HepG2 (cell line): Measurements from ENCODE around the gene MPST.

Experiments
- CTCF ChIP-seq: sonication (generic); formaldehyde crosslinking; IDR thresholded peaks from 2 replicates; pipeline ENCODE4 v1.5.0; 2020; ENCODE audit warnings: mild to moderate bottlenecking, missing genetic modification reagents, moderate library complexity
- EZH2 ChIP-seq: conservative IDR thresholded peaks from 2 replicates; pipeline ENCODE4 v1.6.1; 2012; ENCODE audit warnings: mild to moderate bottlenecking, low read depth, low read length, moderate library complexity
- FOXJ3 ChIP-seq: sonication (generic); formaldehyde crosslinking; IDR thresholded peaks from 2 replicates; pipeline ENCODE4 v1.4.0; 2020; ENCODE audit warnings: missing genetic modification reagents, mild to moderate bottlenecking, borderline replicate concordance
- FOXK2 ChIP-seq: fragments of 450-650 bp; IDR thresholded peaks from 2 replicates; pipeline ENCODE4 v1.6.1; 2016
- IKZF1 ChIP-seq: fragments of 450-650 bp; IDR thresholded peaks from 2 replicates; pipeline ENCODE4 v1.7.1; 2016
- JUNB ChIP-seq: sonication (generic); formaldehyde crosslinking; IDR thresholded peaks from 2 replicates; pipeline ENCODE4 v1.8.0; 2022; ENCODE audit warnings: missing genetic modification reagents, mild to moderate bottlenecking, borderline replicate concordance
- SMARCE1 ChIP-seq: fragments of 450-650 bp; IDR thresholded peaks from 2 replicates; pipeline ENCODE4 v1.6.1; 2017; ENCODE audit warnings: borderline replicate concordance
- ZNF558 ChIP-seq: sonication (generic); formaldehyde crosslinking; IDR thresholded peaks from 2 replicates; pipeline ENCODE4 v1.9.0; 2022; ENCODE audit warnings: mild to moderate bottlenecking, missing genetic modification reagents, borderline replicate concordance
- TF ChIP-seq, protein P1 (sequence below): sonication (generic); formaldehyde crosslinking; IDR thresholded peaks from 2 replicates; pipeline ENCODE4 v1.4.0; 2020; ENCODE audit warnings: missing genetic modification reagents, mild to moderate bottlenecking, borderline replicate concordance
- TF ChIP-seq, protein P2 (sequence below): IDR thresholded peaks from 2 replicates; pipeline ENCODE4 v1.6.1; 2016; ENCODE audit warnings: low read depth, borderline replicate concordance
- TF ChIP-seq, protein P3 (sequence below): sonication (generic); formaldehyde crosslinking; IDR thresholded peaks from 2 replicates; pipeline ENCODE4 v1.9.0; 2022; ENCODE audit warnings: low read depth, missing genetic modification reagents

- TF ChIP-seq ZNF558 (CRISPR knock-in tag): no peak
- TF ChIP-seq, protein P1, sequence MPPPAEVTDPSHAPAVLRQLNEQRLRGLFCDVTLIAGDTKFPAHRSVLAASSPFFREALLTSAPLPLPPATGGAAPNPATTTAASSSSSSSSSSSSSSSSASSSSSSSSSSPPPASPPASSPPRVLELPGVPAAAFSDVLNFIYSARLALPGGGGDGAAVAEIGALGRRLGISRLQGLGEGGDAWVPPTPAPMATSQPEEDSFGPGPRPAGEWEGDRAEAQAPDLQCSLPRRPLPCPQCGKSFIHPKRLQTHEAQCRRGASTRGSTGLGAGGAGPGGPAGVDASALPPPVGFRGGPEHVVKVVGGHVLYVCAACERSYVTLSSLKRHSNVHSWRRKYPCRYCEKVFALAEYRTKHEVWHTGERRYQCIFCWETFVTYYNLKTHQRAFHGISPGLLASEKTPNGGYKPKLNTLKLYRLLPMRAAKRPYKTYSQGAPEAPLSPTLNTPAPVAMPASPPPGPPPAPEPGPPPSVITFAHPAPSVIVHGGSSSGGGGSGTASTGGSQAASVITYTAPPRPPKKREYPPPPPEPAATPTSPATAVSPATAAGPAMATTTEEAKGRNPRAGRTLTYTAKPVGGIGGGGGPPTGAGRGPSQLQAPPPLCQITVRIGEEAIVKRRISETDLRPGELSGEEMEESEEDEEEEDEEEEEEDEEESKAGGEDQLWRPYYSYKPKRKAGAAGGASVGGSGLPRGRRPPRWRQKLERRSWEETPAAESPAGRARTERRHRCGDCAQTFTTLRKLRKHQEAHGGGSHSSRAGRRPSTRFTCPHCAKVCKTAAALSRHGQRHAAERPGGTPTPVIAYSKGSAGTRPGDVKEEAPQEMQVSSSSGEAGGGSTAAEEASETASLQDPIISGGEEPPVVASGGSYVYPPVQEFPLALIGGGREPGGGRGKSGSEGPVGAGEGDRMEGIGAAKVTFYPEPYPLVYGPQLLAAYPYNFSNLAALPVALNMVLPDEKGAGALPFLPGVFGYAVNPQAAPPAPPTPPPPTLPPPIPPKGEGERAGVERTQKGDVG (CRISPR knock-in tag): no peak
- no peak for TF ChIP-seq EZH2
- TF ChIP-seq, protein P2, sequence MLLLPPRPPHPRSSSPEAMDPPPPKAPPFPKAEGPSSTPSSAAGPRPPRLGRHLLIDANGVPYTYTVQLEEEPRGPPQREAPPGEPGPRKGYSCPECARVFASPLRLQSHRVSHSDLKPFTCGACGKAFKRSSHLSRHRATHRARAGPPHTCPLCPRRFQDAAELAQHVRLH (CRISPR knock-in tag): no peak
- no peak for TF ChIP-seq FOXJ3 (CRISPR knock-in tag)
- TF ChIP-seq, protein P3, sequence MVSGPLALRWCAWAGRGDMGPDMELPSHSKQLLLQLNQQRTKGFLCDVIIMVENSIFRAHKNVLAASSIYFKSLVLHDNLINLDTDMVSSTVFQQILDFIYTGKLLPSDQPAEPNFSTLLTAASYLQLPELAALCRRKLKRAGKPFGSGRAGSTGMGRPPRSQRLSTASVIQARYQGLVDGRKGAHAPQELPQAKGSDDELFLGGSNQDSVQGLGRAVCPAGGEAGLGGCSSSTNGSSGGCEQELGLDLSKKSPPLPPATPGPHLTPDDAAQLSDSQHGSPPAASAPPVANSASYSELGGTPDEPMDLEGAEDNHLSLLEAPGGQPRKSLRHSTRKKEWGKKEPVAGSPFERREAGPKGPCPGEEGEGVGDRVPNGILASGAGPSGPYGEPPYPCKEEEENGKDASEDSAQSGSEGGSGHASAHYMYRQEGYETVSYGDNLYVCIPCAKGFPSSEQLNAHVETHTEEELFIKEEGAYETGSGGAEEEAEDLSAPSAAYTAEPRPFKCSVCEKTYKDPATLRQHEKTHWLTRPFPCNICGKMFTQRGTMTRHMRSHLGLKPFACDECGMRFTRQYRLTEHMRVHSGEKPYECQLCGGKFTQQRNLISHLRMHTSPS: no peak
- TF ChIP-seq JUNB (CRISPR knock-in tag): no peak
- TF ChIP-seq SMARCE1: no peak
- TF ChIP-seq FOXK2: no peak
- no peak for TF ChIP-seq CTCF (CRISPR knock-in tag)
- no peak for TF ChIP-seq IKZF1
Observed at GRCh38 chr22:36990457-36990856, 29.1 kb upstream of the MPST start.
